COLO668 (cell line): ENCODE measurements around the gene CDK5RAP2.
"Not testable (repeated sequence)": the region's sequence is repeated elsewhere in the genome, so short reads cannot be mapped to it uniquely, and the experiment has no call there.

Experiments used
- DNase-seq: peaks from one replicate; lab custom pipeline; 2025; ENCODE audit not compliant: unreplicated experiment; lab: John Stamatoyannopoulos, UW

CDK5RAP2 gene

DNA sequence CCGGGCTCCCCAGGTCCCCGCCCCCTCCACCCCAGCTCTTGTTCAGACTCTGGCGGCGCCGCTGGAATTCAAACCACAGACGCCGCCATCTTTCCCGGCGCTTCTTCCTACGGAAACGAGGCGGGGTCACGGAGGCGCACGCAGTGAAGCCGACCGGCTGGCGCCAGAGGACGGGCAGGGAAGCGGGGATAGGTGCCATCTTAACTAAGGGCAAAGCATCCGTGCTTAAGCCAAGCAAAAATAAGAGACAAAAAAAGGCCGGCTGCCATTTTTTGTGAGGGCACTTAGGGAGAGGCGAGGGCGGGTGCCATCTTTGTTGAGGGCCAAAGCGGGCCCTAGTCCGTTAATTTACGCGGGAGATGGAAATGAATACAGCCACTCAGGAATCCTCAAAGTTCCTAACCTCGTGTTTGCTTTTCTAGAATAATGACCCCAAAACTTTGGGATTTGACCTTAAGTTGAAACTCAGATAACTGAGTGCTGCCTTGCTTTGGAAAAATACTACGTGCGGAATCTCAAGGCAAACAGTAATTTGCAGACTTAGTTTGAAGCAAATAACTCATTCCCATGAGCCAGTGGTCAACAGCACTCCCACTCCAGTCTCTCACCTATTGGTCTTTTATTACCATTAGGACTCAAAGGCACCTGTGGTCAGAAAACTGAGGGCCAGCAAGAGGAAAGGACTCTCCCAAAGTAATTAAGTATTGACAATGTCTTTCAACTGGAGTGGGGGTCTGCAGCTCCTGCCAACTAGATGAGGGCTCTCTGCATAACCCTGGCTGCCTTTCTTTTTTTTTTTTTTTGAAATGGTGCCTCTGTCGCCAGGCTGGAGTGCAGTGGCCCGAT lies at the start of gene CDK5RAP2:
Gene CDK5RAP2 (minus strand): TSS at position 117 of the 846 bp plus-strand sequence. CDS start 189 bp downstream, outside the sequence.
- peak; percentile 95 for DNase-seq

DNA sequence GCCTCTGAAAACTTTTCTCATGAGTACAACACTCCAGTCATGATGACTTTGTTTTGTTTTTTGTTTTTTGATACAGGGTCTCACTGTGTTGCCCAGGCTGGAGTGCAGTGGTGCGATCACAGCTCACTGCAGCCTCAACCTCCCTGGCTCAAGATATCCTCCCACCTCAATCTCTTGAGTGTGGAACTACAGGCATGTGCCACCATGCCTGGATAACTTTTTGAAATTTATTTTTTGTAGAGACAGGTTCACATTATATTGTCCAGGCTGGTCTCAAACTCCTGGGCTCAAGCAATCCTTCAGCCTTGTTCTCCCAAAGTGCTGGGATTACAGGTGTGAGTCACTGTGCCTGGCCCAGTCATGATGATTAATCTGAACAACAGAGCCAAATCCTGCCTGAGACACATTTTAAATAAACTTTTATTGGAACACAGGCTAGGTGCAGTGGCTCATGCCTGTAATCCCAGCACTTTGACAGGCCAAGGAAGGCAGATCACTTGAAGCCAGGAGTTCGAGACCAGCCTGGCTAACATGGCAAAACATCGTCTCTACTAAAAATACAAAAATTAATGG lies 49.0 kb upstream of the CDK5RAP2 start:
- not testable (repeated sequence) for DNase-seq

DNA sequence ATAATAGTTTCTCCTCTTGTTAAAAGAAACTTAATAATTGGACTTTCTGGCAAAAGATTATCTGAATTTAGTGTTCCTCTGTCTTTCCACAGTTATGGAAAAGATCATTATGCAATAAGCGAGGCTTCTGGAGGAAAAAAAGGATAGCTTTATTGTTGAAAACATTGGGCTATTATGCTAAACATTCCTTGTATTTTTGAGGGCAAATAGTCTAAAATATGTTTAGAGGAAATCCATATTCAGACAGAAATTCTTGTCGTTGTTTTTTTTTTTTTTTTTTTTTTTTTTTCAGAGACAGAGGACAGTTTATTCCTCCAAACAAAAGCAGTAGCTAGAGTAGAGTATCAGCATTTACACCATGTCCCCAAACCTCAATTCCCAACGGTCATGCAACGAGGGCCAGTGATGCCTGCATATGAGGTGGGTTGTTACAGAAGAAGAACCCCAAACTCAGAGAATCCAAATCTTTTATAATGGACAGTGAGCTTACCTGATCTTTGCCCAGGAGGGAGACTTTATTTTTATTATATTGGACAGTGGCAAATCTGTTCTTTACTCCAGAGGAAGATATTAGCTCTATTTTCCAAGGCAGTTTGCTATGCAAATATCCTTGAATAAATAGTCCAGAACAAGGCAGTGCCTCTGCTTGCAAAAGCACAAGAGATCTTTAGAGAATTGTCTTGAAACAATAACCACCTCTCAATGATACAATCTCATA lies 48.4 kb upstream of the CDK5RAP2 start:
- no peak for DNase-seq

DNA sequence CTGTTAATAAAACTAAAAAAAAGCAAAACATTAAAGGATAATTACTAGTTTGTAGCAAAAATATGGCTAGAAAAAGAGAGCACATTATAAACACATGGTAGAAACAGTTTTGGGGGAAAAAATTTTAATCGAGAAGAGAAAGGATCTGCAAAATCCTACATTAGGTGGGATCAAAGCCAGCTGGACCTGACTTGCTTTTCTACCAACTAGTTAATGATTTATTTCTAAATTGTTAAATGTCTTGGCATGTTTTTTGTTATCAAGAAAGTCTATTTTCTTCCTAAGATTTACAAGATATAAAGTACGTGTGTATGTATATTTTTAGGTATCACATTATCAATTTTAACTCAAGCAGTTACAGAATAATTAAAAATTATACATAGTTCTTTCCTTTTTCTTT lies 47.1 kb upstream of the CDK5RAP2 start:
- no peak for DNase-seq

DNA sequence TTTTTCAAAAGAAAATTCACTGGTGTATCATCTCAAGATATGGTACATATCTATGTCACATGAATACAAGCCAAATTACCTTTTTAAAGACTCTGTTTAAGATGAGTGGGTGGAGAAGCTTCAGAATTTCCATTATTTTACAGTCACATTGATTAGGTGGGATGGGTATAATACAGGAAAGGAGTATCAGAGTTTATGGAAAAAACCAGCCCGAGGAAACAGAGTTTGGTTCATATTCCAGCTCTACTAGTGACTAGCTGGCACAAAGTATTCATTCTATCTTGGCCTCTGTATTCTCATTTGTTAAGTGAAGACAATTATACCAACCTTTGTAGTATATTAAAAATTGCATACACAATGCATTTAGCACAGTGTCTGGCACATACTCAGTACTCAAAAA lies 46.5 kb upstream of the CDK5RAP2 start:
- DNase-seq, result no peak

DNA sequence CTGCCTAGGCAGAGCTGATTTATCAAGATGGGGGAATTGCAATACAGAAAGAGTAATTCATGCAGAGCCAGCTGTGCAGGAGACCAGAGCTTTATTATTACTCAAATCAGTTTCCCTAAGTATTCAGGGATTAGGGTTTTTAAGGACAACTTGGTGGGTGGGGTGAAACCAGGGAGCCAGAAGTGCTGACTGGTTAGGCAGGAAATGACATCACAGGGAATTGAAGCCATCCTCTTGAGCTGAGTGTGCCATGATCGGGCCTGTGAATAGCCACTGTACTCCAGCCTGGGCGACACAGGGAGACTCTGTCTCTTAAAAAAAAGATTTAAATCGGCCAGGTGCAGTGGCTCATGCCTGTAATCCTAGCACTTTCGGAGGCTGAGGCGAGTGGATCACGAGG lies 45.3 kb upstream of the CDK5RAP2 start:
- no peak for DNase-seq

DNA sequence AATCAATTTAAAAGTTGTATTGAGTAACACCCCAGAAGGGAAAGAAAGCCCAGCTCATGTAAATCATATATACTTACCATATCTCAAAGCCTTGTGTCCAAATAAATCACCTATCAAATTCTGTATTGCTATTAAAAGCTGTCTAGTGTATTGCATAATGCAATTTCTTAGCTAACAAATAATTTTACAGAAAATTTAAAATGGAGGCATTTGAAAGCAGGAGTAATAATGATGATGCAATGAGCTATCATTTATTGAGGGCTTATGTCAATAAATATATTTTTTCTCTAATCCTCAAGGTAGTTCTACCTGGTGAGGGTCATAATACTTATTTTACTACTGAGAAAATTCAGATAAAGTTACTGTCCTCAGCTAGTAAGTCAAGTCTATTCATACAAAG lies 42.8 kb upstream of the CDK5RAP2 start:
- no peak for DNase-seq

DNA sequence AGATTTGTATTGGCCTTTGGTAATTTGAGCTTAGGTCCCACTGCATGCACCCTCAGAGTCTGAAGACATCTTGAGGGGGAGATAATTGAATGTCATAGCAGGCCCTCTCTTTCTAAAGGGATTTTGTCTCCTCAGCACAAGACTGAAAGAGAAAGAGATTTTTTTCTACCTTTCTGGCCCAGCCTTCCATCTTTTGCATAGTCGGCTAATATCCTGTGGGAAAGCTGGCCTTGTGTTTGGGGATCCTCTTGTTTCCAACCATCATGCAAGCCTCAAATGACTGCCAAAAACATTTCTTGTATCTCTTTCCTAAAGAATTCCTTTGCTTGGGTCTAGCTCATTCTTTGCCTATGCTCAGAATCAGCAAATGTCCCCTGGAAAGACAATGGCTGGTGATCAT lies 42.0 kb upstream of the CDK5RAP2 start:
- DNase-seq, result no peak

DNA sequence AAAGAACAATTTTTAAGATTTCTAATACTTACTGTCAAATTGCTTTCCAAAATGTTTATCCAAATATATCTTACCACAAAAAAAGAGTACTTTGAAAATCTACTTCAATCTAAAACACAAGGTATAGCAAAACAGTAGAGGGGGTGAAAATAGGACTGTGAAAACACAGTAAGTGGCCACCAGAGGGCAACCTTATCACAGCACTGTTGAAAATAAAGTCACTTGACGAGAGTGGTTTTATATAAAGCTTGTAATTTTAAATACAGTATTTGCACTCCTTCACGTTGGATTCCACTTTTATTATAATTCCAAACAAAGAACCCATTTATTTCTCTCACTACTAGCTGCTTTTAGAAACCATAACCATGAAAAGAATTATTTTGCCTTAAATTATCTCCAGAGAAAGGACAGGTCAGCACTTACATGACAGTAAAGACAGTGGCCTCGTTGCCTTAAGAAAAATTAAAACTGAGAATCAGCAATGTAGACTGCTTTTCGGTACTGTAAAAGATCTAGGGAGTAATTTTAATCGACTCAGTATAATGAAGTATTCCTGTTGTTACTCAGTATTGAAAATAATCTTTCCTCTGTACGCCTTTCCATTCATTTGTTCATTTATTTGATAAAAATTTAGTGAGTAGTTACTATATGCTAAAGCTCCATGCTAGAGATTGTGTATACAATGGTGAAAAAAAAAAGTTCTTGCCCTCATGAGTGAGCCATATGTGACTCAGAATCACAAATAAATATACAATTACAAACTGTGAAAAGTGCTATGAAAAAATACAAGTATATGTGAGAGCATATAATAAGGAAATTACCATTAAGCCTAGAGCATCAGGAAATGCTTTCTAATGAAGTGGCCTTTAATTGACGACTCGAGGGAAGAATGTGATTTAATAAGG lies 40.0 kb upstream of the CDK5RAP2 start:
- DNase-seq, result peak; percentile 55

DNA sequence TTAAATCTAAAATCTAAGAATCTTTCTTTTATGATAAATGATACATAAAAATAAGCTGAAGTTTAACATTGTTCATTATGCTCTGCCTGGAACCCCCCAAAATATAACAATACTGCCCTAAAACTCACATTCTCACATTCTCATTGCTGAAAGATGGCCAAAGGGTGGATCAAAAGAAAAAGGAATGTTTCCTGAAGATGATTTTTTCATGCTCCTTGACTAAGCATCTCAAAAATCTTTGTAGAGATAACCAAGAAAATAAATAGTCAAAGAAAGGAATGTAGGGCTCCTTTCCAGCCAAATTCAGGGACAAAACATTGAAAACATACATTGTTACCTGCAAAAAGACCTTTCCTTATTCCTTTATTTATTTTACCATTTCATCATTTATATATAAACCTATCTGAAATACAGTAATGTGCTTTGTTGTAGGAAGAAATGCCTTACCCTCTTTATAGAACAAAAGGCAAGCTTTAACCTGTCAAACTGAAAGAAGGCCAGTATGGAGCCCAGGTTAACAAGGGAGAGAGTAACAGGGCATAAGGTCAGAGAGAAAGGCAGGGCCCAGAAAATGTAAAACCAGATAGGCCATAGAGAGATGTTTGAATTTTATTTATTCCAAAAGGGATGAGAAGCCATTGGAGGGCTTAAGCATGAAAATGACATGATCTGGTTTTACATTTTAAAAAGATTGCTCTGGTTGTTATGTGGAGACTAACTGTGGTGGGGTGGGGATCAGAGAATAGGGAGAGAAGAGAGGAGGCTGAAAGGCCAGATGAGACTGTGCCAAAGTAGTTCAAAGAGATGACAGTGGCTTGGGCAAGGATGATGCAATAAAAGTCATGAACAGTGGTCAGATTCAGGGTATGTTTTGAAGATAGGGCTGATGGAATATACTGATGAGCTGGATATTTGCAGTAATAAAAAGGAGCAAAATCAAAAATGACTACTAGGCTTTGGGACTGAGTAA lies 37.3 kb upstream of the CDK5RAP2 start:
- DNase-seq, result no peak

DNA sequence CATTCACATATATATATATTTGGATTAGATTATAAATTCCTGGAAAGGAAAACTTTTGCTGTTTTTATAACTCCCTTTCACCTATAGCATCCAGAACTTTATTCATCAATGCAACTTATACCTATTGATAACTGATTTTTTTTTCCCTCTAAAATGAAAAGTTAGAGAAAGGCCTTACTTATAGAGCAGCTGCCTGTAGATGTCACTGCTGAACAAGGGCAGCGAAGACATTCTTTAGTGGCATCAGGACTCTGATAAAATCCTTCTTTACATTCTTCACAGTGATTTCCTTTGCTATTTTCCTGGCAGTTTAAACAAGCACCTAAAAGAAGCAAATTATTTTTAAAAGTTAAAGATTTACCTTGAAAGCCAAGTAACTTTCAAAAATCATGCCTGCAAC lies 32.3 kb upstream of the CDK5RAP2 start:
- DNase-seq, result no peak

DNA sequence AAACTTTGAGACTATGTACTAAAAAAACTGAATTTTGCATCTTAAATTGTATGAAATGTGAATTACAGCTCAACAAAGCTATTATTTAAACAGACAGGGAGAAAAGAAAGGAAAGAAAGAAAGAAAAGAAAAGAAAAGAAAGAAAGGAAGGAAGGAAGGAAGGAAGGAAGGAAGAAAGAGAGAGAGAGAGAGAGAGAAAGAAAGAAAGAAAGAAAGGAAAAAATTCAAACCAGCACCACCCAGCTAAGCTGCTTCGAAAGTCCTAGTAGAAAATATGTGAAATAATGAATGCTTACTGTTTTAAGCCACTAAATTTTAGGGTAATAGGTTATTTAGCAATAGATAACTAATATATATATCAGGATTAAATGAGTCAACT lies 31.7 kb upstream of the CDK5RAP2 start:
- no peak for DNase-seq

DNA sequence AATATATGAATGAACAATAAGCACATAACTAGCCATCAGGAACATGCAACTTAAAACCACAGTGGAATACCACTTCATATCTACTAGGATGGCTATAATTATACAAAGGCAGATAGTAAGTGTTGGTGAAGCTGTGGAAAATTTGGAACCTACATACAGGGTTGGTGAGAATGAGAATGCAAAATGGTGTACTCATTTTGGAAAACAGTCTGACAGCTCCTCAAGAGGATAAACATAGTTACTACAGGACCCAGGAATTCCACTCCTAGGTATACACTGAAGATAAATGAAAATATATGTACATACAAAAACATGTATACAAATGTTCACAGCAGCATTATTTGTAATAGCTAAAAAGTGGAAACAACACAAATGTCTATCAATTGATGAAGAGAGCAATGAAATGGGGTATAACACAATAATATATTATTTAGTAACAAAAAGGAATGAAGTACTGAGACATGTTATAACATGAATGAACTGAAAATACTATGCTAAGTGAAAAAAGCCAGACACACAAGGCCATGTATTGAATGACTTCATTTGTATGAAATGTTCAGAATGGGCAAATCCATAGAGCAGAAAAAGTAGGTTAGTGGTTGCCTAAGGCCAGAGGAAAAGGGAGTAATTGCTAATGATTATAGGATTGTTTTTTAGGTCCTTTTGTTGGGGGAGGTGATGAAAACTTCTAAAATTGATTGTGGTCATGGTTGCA lies 31.2 kb upstream of the CDK5RAP2 start:
- no peak for DNase-seq

DNA sequence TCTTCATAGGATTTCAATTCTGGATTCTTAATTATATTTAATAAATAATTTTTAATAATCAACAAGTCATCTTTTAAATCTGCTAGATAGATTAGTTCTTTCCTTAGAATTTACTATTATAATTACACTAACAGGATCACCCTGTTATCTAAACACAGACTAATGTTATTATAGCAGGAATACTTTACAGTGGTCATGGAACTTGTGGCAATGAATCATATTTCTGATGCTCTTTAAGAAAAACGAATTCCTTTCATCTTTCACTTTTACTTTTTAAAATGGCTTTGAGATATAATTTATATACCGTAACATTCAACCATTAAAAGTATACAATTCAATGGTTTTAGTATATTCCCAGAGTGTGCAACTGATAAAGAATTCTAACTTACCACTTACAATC lies 29.7 kb upstream of the CDK5RAP2 start:
- DNase-seq, result no peak

DNA sequence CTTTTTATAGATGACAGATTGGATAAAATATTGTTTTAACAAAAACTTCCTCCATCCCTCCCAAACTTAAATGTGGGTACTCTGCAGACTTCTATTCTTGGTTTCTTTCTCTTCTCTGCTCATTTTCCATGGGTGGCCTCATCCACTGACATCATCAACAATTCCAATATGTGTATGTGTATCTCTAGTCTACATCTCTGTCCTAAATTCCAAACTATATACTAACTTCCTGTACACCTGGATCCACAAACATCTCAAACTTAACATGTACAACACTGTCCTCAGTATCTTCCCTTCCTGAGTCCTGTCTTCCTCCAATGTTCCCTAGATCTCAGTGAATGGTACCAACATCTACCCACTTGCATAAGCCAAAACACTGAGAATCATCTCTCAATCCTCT lies 28.5 kb upstream of the CDK5RAP2 start:
- DNase-seq, result no peak

DNA sequence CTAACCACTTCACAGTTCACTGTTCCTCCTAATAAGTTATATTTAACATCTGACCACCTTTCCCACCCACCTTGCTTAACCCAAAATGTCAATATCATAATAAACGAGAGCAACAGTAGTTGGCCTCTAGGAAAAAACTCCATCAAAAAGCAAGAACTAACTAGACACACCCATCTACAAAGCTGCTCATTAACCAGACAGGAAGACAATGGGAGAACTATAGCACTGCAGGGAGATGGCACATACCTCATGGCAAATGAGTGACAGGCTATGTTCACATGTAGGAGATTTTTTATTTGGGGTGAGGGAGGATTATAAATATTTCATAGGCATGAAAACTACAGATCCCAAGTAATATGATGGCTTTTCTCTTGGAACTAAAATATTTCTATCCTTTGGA lies 23.6 kb upstream of the CDK5RAP2 start:
- DNase-seq, result no peak

DNA sequence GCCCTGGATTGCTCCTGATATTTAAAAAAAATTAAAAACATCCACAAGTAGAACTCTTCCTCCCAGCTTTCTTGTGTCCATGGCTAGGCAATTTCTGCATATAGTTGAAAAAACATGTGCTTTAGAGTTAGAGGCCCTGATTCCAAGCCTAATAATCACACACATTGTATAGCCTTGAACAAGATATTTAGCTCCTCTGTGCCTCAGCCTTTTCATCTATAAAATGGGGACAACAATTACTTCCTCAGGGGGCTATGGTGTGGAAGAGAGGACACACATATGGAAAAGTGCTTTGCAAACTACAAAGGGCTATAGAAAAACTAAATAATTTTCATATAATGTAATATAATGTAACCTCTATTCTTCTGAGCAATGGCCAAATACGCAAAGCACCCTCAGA lies 23.0 kb upstream of the CDK5RAP2 start:
- no peak for DNase-seq

DNA sequence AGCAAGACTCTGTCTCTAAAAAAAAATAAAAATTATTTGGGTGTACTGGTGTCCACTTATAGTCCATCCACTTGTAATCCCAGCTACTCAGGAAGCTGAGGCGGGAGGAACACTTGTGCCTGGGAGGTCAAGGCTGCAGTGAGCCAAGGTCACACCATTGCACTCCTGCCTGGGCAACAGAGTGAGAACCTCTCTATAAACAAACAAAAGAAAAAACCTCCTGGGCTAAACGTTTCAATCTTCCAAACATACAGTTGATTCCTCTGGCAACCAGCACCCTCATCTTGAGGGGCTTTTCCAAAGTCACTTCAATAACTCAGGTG lies 13.9 kb upstream of the CDK5RAP2 start:
- DNase-seq, result no peak

DNA sequence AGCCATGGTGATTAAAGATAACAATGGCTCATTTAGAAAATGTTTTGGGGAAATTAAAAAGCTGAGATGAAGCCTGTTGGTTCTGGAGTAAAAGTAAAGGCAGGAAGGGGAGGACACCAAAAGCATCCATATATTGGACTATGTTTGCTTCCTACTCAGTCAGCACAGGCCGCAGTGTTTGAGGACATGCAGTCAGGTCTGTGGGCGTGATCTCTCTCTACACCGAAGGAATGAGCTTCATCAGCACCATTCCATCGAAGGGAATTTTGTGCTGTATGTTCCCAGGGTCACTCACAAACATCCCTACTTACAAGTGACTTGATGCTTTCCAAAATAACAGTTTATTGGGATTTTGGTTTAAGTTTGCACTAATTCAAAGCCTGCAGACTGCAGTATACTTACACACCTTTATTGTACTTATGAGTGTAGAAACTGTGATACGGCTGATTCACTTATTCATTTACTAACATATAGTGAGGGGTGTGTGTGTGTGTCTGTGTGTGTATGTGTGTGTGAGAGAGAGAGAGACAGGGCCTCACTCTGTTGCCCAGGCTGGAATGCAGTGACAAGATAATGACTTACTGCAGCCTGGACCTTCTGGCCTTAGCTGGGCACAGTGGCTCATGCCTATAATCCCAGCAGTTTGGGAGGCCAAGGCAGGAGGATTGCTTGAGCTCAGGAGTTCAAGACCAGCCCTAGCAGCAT lies 13.4 kb upstream of the CDK5RAP2 start:
- no peak for DNase-seq
